Activated gamma-delta T cell treated with Interleukin-2 at 50 U/mL for 16 hours (primary cell): ENCODE measurements around the gene AUTS2.

Experiments
- DNase-seq: peaks from one replicate; pipeline ENCODE4 v3.0.0-alpha.2; 2020

Gene AUTS2

DNA sequence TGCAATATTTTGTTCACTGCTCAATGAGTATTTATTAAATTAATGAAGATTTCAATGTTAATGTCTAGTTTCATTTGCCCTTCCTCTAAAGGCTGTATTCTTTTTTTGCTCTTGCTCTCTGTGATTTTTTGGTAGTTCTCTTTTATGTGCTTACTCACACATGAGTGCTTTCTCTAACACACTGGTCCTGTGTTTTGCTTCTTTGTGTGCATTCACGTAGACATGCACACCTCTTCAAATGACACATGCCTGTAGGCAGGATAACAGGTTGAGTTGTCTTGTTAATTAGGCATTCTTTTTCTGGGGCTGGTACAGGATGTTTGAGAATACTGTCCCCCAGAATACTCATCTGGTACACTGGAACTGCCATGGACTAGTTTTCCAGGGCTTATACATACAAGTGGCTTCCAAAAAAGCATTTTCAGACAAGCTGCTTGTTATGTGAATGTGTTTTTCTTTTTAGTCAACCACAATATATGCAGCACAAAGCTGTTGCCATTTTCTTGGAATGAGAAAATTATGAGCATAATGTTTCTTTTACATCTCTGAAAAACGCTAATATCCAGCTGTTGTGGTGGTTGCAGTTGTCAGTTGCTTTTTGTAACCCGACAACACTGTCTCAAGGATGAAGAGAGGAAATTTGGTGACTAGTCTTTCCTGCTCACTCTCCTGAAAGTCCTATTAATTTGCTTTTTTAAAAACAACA is 416.4 kb downstream of the AUTS2 start:
- DNase-seq = no peak

DNA sequence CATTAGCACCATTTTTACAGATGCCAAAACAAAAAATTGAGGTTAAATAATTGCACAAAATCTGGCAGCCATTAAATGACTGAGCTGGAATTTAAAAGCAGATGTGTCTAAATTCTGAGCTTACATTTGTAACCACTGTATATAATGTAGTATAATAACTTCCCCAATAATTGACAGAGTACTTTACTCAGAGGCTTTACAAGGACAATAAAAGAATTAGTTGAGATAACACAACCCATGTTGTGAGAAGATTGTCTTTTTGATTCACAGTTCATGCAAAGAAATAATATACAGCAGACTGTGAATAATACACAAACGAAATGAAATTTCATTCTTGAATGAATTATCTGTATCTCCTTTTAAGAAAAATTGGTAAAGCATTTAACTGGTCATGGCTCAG is 417.1 kb downstream of the AUTS2 start:
- DNase-seq = no peak

DNA sequence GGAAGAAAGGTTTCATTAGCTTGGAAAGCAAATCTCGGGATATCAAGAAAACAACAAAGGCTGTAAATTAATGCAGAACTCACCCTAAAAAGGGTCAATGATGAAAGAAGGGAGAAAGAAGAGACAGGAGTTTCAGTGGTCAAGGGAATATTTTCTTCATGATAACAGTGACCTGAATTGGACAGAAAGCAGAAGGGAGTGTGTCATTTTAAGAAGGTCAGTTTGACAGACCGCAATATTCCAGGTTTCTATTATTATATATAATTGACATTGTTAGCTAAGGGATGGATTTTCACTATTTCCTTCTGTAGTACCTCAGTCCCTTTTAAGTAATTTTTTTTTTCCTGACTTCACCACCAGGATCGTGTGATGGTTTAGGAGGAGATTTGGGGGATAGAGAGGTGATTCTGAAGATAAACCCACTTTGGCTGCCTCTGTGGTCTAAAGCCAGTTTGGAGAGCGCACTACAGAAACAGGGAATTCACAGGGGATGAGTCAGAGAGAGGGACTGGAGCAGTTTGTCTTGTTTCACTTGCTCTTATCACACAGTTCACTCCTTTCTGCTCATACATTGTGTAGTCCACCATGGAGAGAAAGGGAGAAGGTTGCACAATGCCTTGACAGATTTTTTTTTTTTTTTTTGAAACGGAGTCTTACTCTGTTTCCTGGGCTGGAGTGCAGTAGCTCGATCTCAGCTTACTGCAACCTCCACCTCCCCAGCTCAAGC is 417.9 kb downstream of the AUTS2 start:
- no peak for DNase-seq

DNA sequence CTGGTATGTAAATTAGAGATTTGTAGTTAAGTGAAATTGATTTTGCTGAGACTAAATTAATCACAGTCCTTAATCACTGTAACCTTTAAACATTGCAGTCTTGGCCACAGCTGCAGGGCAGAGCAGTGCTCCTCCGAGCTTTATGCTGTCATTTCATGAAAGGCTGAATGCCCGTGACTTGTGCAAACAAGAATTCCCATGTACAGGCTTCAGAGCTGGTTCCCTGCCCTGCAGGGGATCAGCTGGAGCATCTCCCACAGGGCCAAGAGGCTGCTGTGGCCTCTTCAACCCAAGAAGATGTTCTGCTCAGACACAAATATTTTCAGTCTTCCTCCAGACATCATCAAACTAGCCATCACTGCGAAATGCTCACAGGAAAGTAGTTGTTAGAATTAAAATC is 419.1 kb downstream of the AUTS2 start:
- DNase-seq = no peak

DNA sequence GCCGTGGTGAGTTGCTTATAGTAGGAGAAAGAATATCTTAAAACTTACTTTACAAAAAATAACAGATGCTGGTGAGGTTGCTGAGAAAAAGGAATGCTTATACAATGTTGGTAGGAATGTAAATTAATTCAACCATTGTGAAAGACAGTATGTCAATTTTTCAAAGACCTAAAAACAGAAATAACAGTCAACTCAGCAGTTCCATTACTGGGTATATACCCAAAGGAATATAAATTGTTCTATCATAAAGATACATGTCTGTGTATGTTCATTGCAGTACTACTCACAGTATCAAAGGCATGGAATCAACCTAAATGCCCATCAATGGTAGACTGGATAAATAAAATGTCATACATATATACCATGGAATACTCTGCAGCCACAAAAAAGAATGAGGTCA is 420.4 kb downstream of the AUTS2 start:
- no peak for DNase-seq

DNA sequence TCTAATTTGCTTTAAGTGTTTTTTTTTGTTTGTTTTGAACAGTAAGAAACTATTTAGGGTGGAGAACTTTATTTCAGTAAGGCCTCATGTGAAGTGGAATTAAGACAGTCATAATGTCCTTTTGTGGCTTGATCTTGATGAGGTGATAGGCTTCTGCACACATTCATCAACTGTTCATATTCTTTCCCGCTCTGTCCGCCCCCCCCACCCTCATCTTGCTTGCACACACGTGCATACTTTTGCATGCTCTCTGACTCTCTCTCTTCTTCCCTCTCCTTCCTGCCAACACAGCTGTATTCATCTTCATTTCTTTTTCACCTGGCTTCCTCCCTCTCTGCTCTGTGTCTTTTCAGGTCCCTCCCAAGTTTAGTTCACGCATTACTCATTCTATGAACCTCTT is 429.6 kb downstream of the AUTS2 start:
- no peak for DNase-seq

DNA sequence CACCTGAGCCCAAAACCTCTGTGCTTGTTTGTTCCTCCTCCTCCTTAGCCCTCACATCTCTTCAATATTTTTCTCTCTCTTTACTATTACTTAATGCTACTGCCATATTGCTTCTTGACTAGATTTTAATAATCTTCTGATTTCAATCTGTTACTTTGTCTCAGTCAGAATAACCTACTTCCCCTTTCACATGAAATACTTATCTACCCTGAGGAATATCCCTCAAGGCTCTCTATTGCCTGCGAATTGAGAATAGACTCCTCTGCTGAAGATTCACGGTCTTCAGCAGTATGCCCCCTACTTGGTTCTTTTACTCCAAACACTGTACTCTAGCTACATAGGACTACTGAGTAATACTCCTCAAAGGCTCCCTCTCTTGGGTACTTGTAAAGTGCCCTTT is 430.3 kb downstream of the AUTS2 start:
- no peak for DNase-seq

DNA sequence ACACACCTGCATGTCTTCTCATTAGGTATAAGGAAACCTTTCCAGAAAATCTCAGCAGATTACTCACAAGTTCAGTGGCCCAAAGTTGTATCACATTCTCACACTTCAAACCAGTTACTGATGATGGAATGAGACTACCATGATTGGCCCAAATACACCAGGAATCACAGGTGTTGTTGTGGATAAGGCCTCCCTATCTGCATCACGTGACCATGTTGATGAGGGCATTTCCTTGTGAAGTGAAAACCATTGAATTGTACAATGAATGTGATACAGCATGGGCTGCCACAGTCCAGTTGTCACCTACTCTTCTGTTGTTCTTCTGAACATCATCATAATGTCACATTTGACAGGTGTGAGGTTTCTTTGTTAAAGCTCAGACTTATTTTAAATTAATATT is 431.7 kb downstream of the AUTS2 start:
- no peak for DNase-seq

DNA sequence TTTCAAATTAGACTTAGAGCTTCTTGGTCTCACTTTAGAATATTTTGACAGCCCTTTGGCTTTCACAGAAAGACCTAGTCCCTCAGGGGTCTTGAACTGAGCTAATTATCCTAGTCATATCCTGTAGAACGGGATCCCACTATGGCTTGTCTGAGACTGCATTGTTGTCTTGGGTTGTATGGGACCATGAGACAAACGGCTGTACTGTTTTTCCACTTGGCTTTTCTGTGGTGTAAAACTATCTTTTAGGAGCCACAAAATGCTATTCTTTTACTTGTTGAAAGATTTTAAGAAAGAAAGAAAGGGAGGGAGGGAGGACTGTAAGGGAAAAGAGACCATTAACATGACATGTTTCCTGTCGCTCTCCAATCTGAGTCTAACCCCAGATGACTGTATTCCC is 432.5 kb downstream of the AUTS2 start:
- no peak for DNase-seq

DNA sequence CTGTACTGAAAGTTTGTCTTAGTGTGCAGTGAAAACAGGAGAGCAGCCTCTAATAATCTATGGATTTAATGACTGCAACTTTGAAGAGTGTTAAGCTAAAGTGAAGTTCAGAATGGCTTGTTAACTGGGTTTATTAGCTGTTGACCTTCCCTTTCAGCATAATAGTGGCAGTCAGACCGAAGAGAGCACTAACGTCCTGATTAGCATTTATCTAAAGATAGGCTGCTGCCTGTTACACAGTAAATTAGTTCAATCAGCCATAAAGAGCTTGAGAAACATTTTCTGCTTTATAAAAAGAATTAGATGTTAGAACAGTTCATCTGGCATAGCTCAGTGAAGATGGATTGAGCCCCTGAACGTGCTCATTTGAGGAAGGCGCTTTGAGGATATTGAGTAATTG is 433.0 kb downstream of the AUTS2 start:
- no peak for DNase-seq

DNA sequence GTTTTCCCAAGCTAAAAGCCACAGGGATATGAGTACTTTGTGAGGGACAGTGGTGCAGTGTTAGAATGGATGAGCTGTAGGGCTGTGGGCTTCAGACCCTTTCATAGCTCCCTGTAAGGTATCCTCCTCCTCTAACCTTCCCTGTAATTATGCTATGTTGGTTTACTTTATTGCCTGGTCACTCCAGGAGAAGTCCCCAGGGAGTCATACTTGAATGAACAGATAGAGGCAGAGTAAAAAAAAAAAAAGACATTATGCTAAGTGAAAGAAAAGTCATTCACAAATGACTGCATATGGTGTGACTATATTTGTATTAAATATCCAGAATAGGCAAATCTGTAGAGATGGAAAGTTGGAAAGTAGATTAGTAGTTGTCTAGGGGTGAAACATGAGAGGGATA is 434.4 kb downstream of the AUTS2 start:
- DNase-seq = no peak

DNA sequence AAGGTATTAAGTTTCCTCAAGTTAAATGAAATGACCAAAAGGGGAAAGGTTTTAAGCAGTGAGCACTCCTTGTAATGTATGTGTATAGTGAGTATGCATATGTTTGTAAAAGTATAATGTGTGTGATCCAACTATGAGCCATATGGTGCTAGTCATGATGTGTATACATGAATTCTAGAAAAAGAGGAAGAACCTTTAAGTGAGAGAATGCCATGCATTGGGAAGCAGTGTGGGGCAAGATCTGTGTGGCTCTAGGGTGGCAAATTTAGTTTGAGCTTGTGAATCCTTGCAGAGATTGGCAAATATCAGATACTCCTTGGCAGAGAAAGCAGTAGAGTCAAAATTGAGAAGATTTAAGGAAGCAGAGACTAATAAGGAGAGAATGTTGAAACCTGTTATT is 435.0 kb downstream of the AUTS2 start:
- DNase-seq = no peak

DNA sequence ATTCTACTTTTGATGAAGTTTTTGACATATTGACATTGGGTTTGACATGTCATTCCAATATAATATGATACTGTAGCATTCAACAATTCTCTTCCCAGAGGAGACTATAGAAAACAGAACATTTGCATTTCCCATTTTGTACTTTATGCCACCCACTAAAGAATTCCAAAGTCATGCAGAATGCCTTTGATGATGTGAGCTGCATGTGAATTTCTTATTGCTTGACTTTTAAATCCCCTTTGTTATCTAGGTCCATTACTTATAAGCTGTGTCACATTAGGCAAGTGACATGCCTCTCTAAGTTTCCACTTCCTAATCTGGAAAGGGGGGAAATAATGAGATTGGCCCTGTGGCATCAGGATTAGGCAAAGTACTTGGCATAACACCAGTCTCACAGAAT is 436.7 kb downstream of the AUTS2 start:
- DNase-seq = no peak

DNA sequence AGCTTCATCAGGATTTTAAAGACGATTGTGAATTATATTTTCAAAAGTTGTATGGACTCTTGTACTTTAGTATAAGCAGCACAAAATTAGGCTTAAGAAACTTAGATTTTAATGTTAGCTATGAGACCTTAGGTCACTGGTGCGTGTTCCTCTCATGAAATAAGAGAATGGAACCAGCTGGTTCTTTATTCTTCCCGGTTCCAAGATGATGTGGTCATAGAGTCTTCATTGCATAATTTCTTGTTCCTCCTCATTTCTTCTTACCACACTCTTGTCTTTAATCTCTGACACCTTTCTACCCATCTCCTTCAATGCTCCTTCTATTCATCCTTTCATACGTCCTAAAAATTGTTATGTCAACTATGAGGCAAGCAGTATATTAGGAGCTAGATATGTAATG is 437.2 kb downstream of the AUTS2 start:
- no peak for DNase-seq

DNA sequence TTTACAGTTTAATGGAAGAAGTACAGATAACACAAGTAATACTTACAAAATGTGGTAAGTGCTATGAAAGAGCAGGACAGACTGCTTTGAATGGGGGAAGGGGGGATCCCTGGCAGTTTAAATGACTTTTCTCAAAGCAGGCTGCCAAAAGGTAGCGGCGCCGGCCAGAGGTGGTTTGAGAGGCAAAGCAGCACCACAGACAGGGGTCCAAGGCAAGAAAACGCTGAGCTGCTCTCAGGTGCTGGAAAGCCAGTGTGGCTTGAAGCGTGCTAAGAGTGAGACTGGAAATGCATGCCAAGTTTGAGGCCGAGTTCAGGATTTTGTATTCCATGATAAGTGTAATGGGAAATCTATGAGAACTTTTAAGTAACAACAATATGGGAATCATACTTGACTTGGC is 437.7 kb downstream of the AUTS2 start:
- no peak for DNase-seq

DNA sequence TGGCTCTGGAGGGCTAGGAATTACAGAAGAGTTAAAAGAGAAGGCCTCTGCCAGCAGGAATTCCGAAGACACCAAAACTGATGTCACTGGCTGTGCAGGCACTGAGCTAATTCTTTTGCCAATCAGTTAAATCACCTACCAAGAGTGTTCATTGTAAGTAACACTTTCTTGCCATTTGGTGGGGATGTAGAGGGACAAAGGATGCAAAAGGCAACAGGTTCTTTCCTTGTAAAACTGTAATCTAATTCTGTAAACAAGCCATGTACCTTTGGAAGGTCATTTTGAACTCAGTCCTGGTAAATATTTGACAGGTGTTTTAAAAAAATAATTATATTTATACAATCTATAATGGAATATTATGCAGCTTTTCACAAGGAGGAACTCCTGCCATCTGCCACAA is 438.4 kb downstream of the AUTS2 start:
- no peak for DNase-seq

DNA sequence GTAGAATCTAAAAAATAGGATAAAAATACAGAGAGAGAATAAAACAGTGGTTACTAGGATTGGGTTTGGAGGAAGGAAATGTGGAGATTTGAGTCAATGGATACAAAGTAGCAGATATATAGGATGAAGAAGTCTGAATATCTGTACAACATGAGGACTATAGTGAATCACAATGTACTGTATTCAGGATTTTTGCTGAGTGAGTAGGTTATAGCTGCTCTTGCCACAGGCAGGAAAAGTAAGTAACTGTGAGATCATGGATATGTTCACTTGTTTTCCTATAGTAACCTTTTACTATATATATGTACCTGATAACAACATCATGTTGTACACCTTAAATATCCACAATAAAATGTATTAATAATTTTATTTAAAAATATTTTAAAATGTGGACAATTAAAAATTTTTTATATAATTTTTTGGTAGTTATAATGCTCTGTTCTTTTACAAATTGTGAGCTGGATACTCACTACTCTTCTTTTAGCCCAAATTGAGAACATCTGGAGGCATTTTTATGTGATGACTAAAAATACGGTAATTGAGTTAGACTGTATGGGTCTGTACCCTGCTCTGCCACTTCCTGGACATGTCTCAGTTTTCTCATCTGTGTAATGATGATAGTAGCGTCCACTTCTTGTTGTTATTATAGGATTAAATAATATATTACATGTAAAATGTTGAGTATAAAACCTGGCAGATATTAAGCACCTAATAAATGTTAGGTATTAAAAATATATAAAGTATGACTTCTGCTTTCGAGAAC is 439.1 kb downstream of the AUTS2 start:
- DNase-seq = no peak

DNA sequence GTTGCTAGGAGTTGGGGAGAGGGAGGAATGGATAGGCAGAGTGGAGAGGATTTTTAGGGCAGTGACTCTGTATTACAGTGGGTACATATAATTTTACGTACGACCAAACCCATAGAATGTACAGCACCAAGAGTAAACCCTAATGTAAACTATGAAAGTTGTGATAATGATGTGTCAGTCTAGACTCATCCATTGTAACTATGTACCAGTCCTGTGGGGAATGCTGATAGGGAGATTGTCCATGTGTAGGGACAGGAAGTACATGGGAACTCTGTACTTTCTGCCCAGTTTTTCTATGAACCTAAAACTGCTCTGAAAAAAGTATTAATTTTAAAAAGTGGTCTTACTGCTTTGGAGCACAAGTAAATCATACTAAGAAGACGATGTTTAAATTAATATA is 441.8 kb downstream of the AUTS2 start:
- no peak for DNase-seq

DNA sequence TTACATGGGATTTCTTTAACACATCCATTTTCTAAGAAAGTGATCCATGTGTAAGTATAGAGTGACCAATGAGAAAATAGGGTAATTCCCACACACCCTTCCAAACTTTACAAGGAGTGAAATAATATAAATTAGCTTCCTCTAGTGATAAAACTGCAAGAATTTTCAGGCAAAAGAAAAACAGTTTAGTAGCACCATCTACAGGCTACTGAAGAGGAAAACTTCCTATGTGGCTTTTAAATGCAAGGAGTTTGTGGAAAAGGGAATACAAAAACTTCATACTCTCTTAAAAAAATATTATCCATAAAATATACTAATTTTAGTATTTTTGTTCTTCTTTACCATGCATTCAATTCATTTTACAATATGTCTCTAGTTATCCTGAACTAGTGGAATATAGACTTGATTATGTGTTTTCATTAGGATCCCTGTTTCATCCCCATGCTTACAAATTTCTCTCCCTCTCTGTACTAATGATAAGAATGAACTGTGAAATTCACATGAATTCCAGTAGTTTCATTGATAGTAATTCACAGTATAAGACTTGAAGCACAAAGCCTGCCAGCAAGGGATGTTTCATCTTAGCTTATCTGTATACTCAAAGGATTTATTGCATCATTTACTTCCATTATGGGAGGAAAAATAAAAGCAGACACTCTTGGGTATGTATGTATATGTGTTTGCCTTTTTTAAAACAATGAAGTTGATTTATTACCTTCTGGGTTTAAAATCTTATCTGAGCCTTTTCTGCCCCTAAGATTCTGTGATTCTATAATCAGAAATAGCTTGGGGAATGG is 442.9 kb downstream of the AUTS2 start:
- no peak for DNase-seq

DNA sequence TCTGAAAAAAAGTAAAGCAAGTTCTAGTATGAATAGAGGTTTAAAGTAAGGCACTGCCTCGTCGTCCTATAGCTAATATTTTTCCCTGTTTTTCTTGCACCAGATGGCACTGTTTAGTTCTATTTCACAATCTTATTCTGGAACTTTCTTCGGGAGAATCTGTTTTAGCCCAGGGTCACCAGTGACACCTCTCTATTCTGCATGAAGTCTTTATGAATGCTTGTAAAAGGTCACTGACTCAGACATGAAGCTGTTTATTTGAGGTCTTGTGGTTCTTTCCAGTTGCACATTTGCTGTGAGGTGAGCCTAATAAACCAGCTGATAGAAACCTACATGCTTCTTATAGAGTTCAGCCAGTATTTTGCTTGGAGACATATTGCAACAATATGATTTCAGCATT is 444.3 kb downstream of the AUTS2 start:
- DNase-seq = no peak

DNA sequence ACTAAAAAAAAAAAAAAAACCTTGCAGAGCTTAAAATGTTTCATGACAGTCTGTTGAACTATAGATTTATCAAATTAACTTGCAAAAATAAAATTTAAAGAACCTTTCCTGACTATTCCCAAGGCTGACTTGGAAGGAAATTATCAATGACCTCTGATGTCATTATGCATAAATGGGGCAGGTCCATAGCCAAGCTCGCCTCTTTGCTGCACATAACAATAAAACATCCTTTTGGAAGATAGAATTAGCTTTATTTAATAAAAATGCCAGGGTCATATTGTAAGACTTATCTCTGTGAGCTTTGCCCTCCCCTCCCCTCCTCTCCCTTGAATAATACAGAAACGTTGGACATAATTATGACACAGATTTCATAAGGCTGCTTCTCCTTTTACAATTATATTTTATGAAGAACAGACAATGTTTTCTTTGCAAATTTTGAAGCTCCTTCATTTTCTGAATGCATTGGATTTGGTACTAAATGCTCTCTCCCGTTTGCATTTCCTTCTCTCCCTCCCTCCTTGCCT is 444.8 kb downstream of the AUTS2 start:
- DNase-seq = no peak

DNA sequence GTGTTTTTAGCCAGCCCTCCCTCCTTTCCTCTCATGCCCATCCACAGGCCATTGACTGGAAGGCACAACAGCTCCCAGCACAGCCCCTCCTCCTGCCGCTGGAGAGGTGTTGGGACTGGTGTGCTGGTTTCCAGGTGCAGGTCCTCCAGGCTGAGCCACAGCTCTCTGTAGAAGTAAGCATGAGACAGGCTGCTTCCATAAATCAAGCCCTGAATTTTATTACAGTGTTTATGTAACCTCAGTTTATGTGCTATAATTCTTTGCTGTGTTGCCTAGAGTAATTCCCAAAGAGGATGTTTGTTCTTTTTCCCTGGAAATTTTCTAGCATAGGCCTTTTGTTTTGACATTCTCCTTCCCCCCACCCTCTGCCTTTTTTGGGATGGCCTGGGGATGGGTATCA is 445.8 kb downstream of the AUTS2 start:
- DNase-seq = no peak

DNA sequence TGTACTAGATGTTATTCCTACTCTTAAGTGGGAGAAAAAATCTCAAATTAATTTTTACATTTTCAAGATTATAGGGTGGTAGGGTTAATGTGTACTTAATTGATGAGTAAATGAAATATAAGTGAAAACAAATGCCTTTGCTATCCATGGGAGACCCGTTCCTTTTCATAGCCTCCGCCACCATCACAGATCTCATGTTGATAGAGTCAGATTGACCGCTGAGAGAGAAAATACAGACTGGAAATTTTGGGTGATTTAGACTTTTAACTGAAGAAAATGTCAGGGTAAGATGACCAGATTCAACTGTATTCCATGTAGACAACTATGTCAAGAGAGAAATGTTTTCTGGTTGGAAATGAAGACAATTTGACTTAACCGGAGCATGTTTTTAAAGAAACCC is 446.2 kb downstream of the AUTS2 start:
- DNase-seq = no peak
